Stimulated activated naive CD8-positive, alpha-beta T cell treated with anti-CD3 and anti-CD28 coated beads, Interleukin-15, Interleukin-2, amounts not matched to agents 100 ng/mL and 50 ng/mL, for 24 hours (primary cell): Measurements from ENCODE around the gene PON2.
"Not testable (repeated sequence)": the region's sequence is repeated elsewhere in the genome, so short reads cannot be mapped to it uniquely, and the experiment has no call there.

Source experiments
- H3K27ac Mint-ChIP-seq: one replicate; pipeline ENCODE4 v1.8.0; 2021; ENCODE audit warnings: mild to moderate bottlenecking, mixed read lengths
- H3K27me3 Mint-ChIP-seq: one replicate; pipeline ENCODE4 v1.8.0; 2021; ENCODE audit warnings: mixed read lengths
- H3K36me3 Mint-ChIP-seq: one replicate; pipeline ENCODE4 v1.8.0; 2021; ENCODE audit warnings: low read depth, mixed read lengths
- H3K4me1 Mint-ChIP-seq: one replicate; pipeline ENCODE4 v1.8.0; 2021; ENCODE audit warnings: low read depth, mixed read lengths
- H3K4me3 Mint-ChIP-seq: one replicate; pipeline ENCODE4 v1.8.0; 2021; ENCODE audit warnings: mild to moderate bottlenecking, mixed read lengths
- H3K9me3 Mint-ChIP-seq: one replicate; pipeline ENCODE4 v1.8.0; 2021; ENCODE audit warnings: mixed read lengths

PON2 gene

DNA sequence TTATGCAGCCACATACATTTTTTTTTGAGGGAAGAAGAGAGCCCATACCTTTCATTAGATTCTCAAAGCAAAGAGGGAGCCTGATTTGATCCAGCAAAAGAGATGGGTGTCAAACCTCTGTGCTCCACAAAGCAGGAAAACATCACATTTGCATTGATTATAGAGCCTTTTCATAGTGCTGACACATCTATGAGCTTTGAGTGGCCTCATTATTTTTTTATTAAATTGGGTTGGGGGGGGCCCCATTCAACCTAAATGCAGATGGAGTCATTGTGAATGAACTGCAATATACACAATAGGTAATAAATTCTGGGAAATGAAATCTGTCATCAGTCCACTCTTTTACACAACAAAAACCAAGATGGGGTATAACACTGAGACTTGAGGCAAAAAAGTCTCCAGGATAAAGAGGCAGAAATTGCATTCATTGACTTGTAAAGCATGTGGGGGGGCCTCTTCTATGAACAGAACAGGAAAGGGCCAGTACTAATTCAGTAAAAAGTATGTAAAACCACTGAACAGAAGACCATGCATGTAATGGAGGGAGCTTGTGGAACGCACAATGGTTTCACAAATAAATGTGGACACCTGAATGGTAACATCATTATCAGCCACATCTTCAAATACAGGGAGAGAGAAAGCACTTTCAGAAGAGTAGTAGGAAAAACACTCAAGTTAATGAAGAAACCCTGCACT, 33.2 kb upstream of the PON2 start:
- peaks cover 15% of the 10 kb centered on the region for H3K4me1 Mint-ChIP-seq
- no peak overlapping the region for H3K27ac Mint-ChIP-seq
- H3K27me3 Mint-ChIP-seq, result no peaks in the 10 kb centered on the region
- no peaks in the 10 kb centered on the region for H3K36me3 Mint-ChIP-seq
- no peak overlapping the region for H3K4me3 Mint-ChIP-seq
- H3K9me3 Mint-ChIP-seq, result no peaks in the 10 kb centered on the region

DNA sequence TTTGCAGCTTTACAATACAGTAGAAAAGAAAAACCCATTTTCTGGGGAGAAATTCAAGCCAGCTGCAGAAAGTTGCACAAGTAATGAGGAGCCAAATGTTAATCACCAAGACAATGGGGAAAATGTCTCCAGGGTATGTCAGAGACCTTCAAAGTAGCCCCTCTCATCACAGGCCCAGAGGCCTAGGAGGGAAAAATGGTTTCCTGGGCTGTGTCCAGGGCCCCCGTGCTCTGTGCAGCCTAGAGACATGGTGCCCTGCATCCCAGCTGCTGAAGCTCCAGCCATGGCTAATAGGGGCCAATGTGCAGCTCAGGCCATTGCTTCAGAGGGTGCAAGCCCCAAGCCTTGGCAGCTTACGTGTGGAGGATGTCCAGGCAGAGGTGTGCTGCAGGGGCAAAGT, 25.8 kb upstream of the PON2 start:
- H3K4me3 Mint-ChIP-seq, H3K27ac Mint-ChIP-seq, H3K36me3 Mint-ChIP-seq, H3K4me1 Mint-ChIP-seq: not testable (repeated sequence)
- Mint-ChIP-seq H3K27me3 (peaks cover 21% of the 10 kb centered on the region), H3K9me3 (peaks cover 28% of the 10 kb centered on the region)

- peaks cover 21% of the 10 kb centered on the region for H3K27me3 Mint-ChIP-seq
- H3K4me3 Mint-ChIP-seq, result no peak overlapping the region
- H3K9me3 Mint-ChIP-seq, result peaks cover 28% of the 10 kb centered on the region
- H3K36me3 Mint-ChIP-seq, result peaks cover 5% of the 10 kb centered on the region
- H3K4me1 Mint-ChIP-seq, result no peaks in the 10 kb centered on the region
- H3K27ac Mint-ChIP-seq, result no peak overlapping the region
Measured at GRCh38 chr7:95457947-95458346, 23.1 kb upstream of the PON2 start.

- no peak overlapping the region for H3K4me3 Mint-ChIP-seq
- peaks cover 13% of the 10 kb centered on the region for H3K27me3 Mint-ChIP-seq
- peaks cover 5% of the 10 kb centered on the region for H3K36me3 Mint-ChIP-seq
- H3K27ac Mint-ChIP-seq, result no peak overlapping the region
- H3K9me3 Mint-ChIP-seq, result peaks cover 12% of the 10 kb centered on the region
- H3K4me1 Mint-ChIP-seq, result no peaks in the 10 kb centered on the region
Measured at GRCh38 chr7:95454438-95455045, 19.7 kb upstream of the PON2 start.

- Mint-ChIP-seq H3K4me1 (no peaks in the 10 kb centered on the region), H3K36me3 (no peaks in the 10 kb centered on the region), H3K27me3 (peaks cover 3% of the 10 kb centered on the region), H3K27ac (no peak overlapping the region), H3K9me3 (no peaks in the 10 kb centered on the region), H3K4me3 (no peak overlapping the region)
Measured at GRCh38 chr7:95446618-95447017, 11.8 kb upstream of the PON2 start.

DNA sequence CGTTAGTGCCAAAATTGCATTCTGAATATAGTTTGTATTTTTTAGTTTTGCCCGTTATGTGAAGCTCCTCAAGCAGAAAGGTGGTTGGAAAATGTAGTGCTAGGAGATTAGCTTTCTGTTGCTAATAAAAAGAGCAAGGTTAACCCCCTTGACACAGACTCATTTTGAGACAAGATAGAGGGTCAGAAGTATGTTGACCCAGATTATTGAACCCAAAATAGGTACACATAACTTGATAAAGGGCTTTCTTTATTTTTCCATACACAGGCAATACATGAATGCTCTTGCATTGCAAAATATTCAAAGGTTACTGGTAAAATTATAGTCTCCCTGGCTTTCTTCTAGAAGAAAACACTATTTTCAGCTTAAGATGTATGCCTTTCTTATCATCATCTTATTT, 10.0 kb upstream of the PON2 start:
- Mint-ChIP-seq H3K27ac (no peak overlapping the region), H3K4me1 (no peaks in the 10 kb centered on the region), H3K36me3 (no peaks in the 10 kb centered on the region), H3K9me3 (no peaks in the 10 kb centered on the region), H3K27me3 (peaks cover 3% of the 10 kb centered on the region), H3K4me3 (no peak overlapping the region)

GRCh38 chr7:95441042-95441823, 6.4 kb upstream of the PON2 start:
- Mint-ChIP-seq H3K36me3 (no peaks in the 10 kb centered on the region), H3K9me3 (no peaks in the 10 kb centered on the region), H3K27ac (no peak overlapping the region), H3K4me1 (no peaks in the 10 kb centered on the region), H3K27me3 (no peaks in the 10 kb centered on the region), H3K4me3 (no peak overlapping the region)

DNA sequence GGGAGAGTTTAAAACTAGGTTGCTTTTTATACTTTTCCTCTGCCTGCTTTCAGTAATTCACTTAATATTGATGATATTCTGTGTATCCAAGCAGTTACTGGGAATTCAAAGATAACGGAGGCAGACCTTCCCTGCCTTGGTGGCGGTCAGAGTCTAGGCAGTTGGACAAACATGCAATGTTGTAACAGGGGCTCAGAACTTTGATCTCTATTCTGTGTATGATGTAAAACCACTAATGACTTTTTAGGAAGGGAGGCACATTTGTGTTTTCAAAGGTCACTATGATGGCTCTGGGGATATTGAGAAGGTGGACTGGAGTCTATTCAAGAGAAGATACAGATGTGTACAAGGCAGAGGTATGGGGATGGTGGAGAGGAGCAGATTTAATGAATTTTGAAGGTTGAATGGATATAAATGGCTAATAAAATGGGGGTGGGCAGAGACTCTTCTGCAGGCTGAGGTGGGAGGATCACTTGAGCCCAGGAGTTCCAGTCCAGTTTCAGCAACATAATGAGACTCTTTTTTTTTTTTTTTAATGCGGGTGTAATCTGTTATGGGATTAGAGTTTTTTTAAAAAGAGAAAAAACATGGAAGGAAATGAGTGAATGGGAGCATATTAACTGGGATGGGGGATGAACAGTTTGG, 5.7 kb upstream of the PON2 start:
- Mint-ChIP-seq H3K4me1 (peaks cover 4% of the 10 kb centered on the region), H3K9me3 (no peaks in the 10 kb centered on the region), H3K36me3 (no peaks in the 10 kb centered on the region), H3K27ac (no peak overlapping the region), H3K4me3 (no peak overlapping the region), H3K27me3 (peaks cover 3% of the 10 kb centered on the region)

DNA sequence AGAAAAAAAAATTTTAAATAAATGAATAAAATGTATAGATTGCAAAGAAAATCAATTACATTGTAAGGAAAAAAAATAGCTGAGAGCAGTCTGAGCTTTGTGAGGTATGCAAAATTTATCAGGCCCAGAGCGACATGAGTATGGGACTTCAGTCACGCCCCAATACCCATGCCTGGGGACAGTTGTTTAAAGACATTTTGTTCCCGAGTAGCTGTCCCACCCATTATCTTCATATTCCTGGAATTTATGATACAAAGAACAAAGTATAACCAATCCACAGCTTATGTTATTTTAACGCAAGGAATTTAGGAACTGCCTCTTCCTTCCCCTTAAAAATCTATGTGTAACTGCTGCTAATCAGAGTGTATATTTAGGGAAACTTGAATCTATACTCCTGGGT, 1.6 kb upstream of the PON2 start:
- Mint-ChIP-seq H3K36me3 (no peaks in the 10 kb centered on the region), H3K9me3 (peaks cover 3% of the 10 kb centered on the region)

GRCh38 chr7:95435422-95435780, 573 bp upstream of the PON2 start:
- peaks cover 15% of the 10 kb centered on the region for H3K4me1 Mint-ChIP-seq
- H3K4me3 Mint-ChIP-seq, result peak overlapping the region; percentile 87
- no peaks in the 10 kb centered on the region for H3K36me3 Mint-ChIP-seq
- H3K9me3 Mint-ChIP-seq, result peaks cover 3% of the 10 kb centered on the region
- peaks cover 6% of the 10 kb centered on the region for H3K27me3 Mint-ChIP-seq
- H3K27ac Mint-ChIP-seq, result peak overlapping the region; percentile 89

More for the DNA sequence above, 1.6 kb upstream of the PON2 start:
- Mint-ChIP-seq H3K4me1 (peaks cover 15% of the 10 kb centered on the region), H3K4me3 (no peak overlapping the region), H3K27ac (no peak overlapping the region), H3K27me3 (peaks cover 6% of the 10 kb centered on the region)

- H3K27ac Mint-ChIP-seq, result no peak overlapping the region
- peaks cover 15% of the 10 kb centered on the region for H3K4me1 Mint-ChIP-seq
- peaks cover 6% of the 10 kb centered on the region for H3K27me3 Mint-ChIP-seq
- H3K9me3 Mint-ChIP-seq, result peaks cover 3% of the 10 kb centered on the region
- H3K36me3 Mint-ChIP-seq, result no peaks in the 10 kb centered on the region
- H3K4me3 Mint-ChIP-seq, result peak overlapping the region; percentile 87
Measured at GRCh38 chr7:95433952-95434556, 774 bp downstream of the PON2 start.

DNA sequence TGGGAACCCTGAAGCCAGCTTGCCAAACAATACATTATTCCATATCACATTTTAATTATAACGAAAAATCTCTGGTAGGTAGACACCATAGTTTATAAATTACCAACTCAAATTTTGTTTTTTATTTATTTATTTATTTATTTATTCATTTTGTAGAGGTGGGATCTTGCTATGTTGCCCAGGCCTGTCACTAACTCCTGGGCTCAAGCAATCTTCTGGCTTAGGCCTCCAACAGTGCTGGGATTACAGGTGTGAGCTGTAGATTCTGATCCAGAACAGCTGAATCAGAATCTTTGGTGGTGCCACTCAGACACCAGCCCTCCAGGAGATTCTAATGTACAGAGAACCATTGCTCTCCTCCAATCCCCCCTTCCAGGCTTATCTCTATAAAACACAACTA, 1.7 kb downstream of the PON2 start:
- peaks cover 3% of the 10 kb centered on the region for H3K9me3 Mint-ChIP-seq
- H3K4me3 Mint-ChIP-seq, result no peak overlapping the region

DNA sequence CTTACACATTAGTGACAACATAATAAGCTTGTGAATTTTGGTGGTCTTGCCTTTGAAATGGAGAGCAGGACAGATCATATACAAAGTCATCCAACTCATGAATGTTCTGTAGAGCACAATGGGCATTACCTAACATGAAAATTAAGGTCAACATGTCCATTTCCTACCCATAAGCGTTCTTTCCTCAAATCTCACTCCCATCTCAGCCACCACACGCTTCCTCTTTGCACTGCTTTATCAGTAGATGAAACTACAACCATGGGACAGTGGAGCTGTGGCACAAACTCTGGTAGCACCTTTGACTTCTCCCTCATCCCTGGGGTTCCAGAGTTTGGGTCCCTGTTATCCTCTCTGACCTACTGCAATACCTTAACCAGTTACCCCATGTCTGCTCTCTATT, 2.2 kb downstream of the PON2 start:
- H3K4me1 Mint-ChIP-seq, result peaks cover 15% of the 10 kb centered on the region
- peaks cover 3% of the 10 kb centered on the region for H3K9me3 Mint-ChIP-seq
- H3K27me3 Mint-ChIP-seq, result peaks cover 6% of the 10 kb centered on the region
- H3K36me3 Mint-ChIP-seq, result no peaks in the 10 kb centered on the region
- H3K27ac Mint-ChIP-seq, result no peak overlapping the region
- H3K4me3 Mint-ChIP-seq, result no peak overlapping the region

More for the DNA sequence above, 1.7 kb downstream of the PON2 start:
- peaks cover 15% of the 10 kb centered on the region for H3K4me1 Mint-ChIP-seq
- H3K27me3 Mint-ChIP-seq, result peaks cover 6% of the 10 kb centered on the region
- H3K27ac Mint-ChIP-seq, result no peak overlapping the region
- no peaks in the 10 kb centered on the region for H3K36me3 Mint-ChIP-seq

DNA sequence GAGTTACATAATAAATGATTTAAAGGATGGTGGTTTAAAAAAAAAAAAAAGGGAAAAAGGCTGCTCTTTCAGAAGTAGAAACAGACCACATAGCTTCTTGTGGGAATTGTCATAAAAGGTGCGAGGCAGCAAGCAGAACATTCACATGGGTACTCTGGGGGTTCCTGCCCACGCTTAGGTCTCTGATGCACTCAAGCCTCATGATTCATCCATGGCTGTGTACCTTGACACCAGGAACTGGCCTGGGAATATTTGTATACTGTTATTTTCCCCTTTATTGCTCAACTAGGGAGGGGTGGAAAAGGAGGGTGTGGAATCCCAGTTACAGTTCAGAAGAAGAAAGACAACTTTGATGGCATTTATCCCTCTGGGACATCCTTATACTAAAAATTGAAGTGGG, 4.0 kb downstream of the PON2 start:
- H3K27ac Mint-ChIP-seq, result no peak overlapping the region
- no peaks in the 10 kb centered on the region for H3K36me3 Mint-ChIP-seq
- peaks cover 4% of the 10 kb centered on the region for H3K27me3 Mint-ChIP-seq
- no peak overlapping the region for H3K4me3 Mint-ChIP-seq
- H3K9me3 Mint-ChIP-seq, result peaks cover 3% of the 10 kb centered on the region
- peaks cover 12% of the 10 kb centered on the region for H3K4me1 Mint-ChIP-seq
